ENCODE results near the gene LRRC56.

LRRC56 gene

GRCh38 chr11:577611-577894 lies 40.2 kb downstream of the LRRC56 start:
- no peak for DNase-seq

GRCh38 chr11:578276-579035 lies 41.1 kb downstream of the LRRC56 start:
- DNase-seq, result no peak

- DNase-seq, result no peak
Measured at GRCh38 chr11:579830-580601, 42.7 kb downstream of the LRRC56 start.

GRCh38 chr11:581342-581741 lies 44.0 kb downstream of the LRRC56 start:
- no peak for DNase-seq

GRCh38 chr11:581752-582151 lies 44.4 kb downstream of the LRRC56 start:
- no peak for DNase-seq

GRCh38 chr11:584287-584686 lies 47.0 kb downstream of the LRRC56 start:
- DNase-seq, result no peak

- no peak for DNase-seq
Measured at GRCh38 chr11:586376-587316, 49.3 kb downstream of the LRRC56 start.

- no peak for DNase-seq
Measured at GRCh38 chr11:587546-587945, 50.2 kb downstream of the LRRC56 start.

GRCh38 chr11:587978-588380 lies 50.7 kb downstream of the LRRC56 start:
- DNase-seq, result peak; percentile 86

- DNase-seq, result no peak
Measured at GRCh38 chr11:589798-590197, 52.5 kb downstream of the LRRC56 start.

GRCh38 chr11:590997-591396 lies 53.7 kb downstream of the LRRC56 start:
- no peak for DNase-seq

- DNase-seq, result no peak
Measured at GRCh38 chr11:592501-592900, 55.2 kb downstream of the LRRC56 start.

- DNase-seq, result no peak
Measured at GRCh38 chr11:592918-593317, 55.6 kb downstream of the LRRC56 start.

- DNase-seq, result no peak
Measured at GRCh38 chr11:593347-593746, 56.0 kb downstream of the LRRC56 start.

- no peak for DNase-seq
Measured at GRCh38 chr11:595400-595799, 58.1 kb downstream of the LRRC56 start.

- DNase-seq, result no peak
Measured at GRCh38 chr11:596374-596773, 59.0 kb downstream of the LRRC56 start.

GRCh38 chr11:597166-597725 lies 59.9 kb downstream of the LRRC56 start:
- no peak for DNase-seq

- no peak for DNase-seq
Measured at GRCh38 chr11:598005-598680, 60.8 kb downstream of the LRRC56 start.

- DNase-seq, result no peak
Measured at GRCh38 chr11:601573-602245, 64.4 kb downstream of the LRRC56 start.

- no peak for DNase-seq
Measured at GRCh38 chr11:603154-603553, 65.8 kb downstream of the LRRC56 start.

Data from islet precursor cell (in vitro differentiated cells).